Liver (tissue), 9 donors: ENCODE measurements around the gene RASGRP2. TPM values are rescaled to one million over a fixed set of nuclear protein-coding genes. Genes with fewer than 3 reads are reported as not detected.

ENCODE experiments used
- DNase-seq: peaks from one replicate; pipeline ENCODE4 v3.0.0-alpha.2; 2017; ENCODE audit warnings: low spot score
- H3K27ac ChIP-seq, 2 donors: one replicate each; pipeline ENCODE4 v1.7.0; 2013; ENCODE audit warnings: inconsistent platforms in 2 of 2, low read length in 2 of 2, control low read depth in 1 of 2, low read depth in 1 of 2, mild to moderate bottlenecking in 1 of 2
- H3K27me3 ChIP-seq, 4 donors: one replicate each; pipeline versions ENCODE4 v1.6.1 to v1.7.0; 2013; ENCODE audit warnings: low read length in 3 of 4, inconsistent platforms in 1 of 4, mild to moderate bottlenecking in 1 of 4, moderate library complexity in 1 of 4; ENCODE audit not compliant: control insufficient read depth in 4 of 4, insufficient read depth in 4 of 4
- H3K36me3 ChIP-seq, 4 donors: one replicate each; pipeline versions ENCODE4 v1.6.1 to v1.7.0; 2013; ENCODE audit warnings: low read length in 3 of 4, mild to moderate bottlenecking in 3 of 4, low read depth in 1 of 4, moderate library complexity in 1 of 4; ENCODE audit not compliant: control insufficient read depth in 4 of 4, insufficient read depth in 3 of 4
- H3K4me1 ChIP-seq, 4 donors: one replicate each; pipeline versions ENCODE4 v1.6.1 to v1.7.0; 2013; ENCODE audit warnings: low read length in 3 of 4, mild to moderate bottlenecking in 3 of 4, moderate library complexity in 1 of 4; ENCODE audit not compliant: control insufficient read depth in 4 of 4, insufficient read depth in 4 of 4
- H3K4me3 ChIP-seq, 3 donors: one replicate each; pipeline versions ENCODE4 v1.6.1 to v1.7.0; 2013; ENCODE audit warnings: low read length in 3 of 3, control low read depth in 1 of 3, low read depth in 1 of 3, mild to moderate bottlenecking in 1 of 3
- H3K9ac ChIP-seq, 2 donors: one replicate each; pipeline ENCODE4 v1.7.0; 2013; ENCODE audit warnings: low read length in 2 of 2, mild to moderate bottlenecking in 2 of 2, moderate library complexity in 2 of 2, control low read depth in 1 of 2, low read depth in 1 of 2
- H3K9me3 ChIP-seq, 4 donors: one replicate each; pipeline versions ENCODE4 v1.6.1 to v1.7.0; 2013; ENCODE audit warnings: low read length in 3 of 4; ENCODE audit not compliant: control insufficient read depth in 4 of 4
- ATF3 ChIP-seq: IDR thresholded peaks from 2 replicates; pipeline ENCODE4 v1.6.1; 2016; ENCODE audit warnings: antibody characterized with exemption
- CTCF ChIP-seq: fragments of 150-350 bp; IDR thresholded peaks from 2 replicates; pipeline ENCODE4 v1.5.1; 2017; ENCODE audit warnings: improper control_type of control experiment, low read depth, low read length; ENCODE audit not compliant: missing input control
- FOXA1 ChIP-seq: IDR thresholded peaks from 2 replicates; pipeline ENCODE4 v1.6.1; 2016; ENCODE audit warnings: antibody characterized with exemption
- FOXA2 ChIP-seq: IDR thresholded peaks from 2 replicates; pipeline ENCODE4 v1.6.1; 2016; ENCODE audit warnings: antibody characterized with exemption
- HNF4G ChIP-seq: IDR thresholded peaks from 2 replicates; pipeline ENCODE4 v1.6.1; 2016; ENCODE audit warnings: antibody characterized with exemption
- JUND ChIP-seq, 2 donors: IDR thresholded peaks; 2 replicates each; pipeline ENCODE4 v1.6.1; 2016; ENCODE audit warnings: antibody characterized with exemption in 2 of 2
- MAX ChIP-seq: IDR thresholded peaks from 2 replicates; pipeline ENCODE4 v1.6.1; 2016; ENCODE audit warnings: antibody characterized with exemption
- RAD21 ChIP-seq, 2 donors: IDR thresholded peaks; 2 replicates each; pipeline ENCODE4 v1.6.1; 2016; ENCODE audit warnings: antibody characterized with exemption in 2 of 2, mild to moderate bottlenecking in 2 of 2
- SP1 ChIP-seq: IDR thresholded peaks from 2 replicates; pipeline ENCODE4 v1.6.1; 2018; ENCODE audit warnings: antibody characterized with exemption, mild to moderate bottlenecking
- TAF1 ChIP-seq: conservative IDR thresholded peaks from 2 replicates; pipeline ENCODE4 v1.6.1; 2016; ENCODE audit warnings: antibody characterized with exemption, mild to moderate bottlenecking
- ZBTB33 ChIP-seq: IDR thresholded peaks from 2 replicates; pipeline ENCODE4 v1.6.1; 2016; ENCODE audit warnings: antibody characterized with exemption
- WGBS: extraction: QIAGEN DNeasy Blood & Tissue Kit; methylation state at CpG from one replicate; pipeline ENCODE4 v1.1.7; 2013; 5-methylcytosine and 5-hydroxymethylcytosine counted together
- polyA plus RNA-seq, 2 donors: library from polyadenylated mRNA; stranded (reverse) in 1 of 2; unstranded in 1 of 2; fragments of 200-250 nt in 1 of 2; fragments of >200 nt in 1 of 2; fragmentation: Nextera tagmentation in 1 of 2; extraction: Ambion mirVana in 1 of 2; gene quantifications; one replicate each; pipeline versions ENCODE4 v1.2.1 to v1.2.3, GENCODE V29; 2013 to 2015
- total RNA-seq, 2 donors: library from RNA; depleted of rRNA; stranded (reverse); fragments of >200 nt; gene quantifications; one replicate each; pipeline ENCODE4 v1.2.3, GENCODE V29; 2014
- donor health status: healthy.
- donor health status: healthy.
- donor health status: healthy.
- donor health status: healthy.
- donor health status: healthy.

Gene RASGRP2
- total and polyA plus RNA-seq, 4 donors = 2.7 to 14.9 (median 8.7) TPM

- peaks cover 2 to 9% (median 4%) of the 10 kb centered on the region in 4 donors for H3K4me1 ChIP-seq
- no peaks in the 10 kb centered on the region for H3K9me3 ChIP-seq
- no peaks in the 10 kb centered on the region for H3K36me3 ChIP-seq
- H3K4me3 ChIP-seq = no peak overlapping the region
- DNase-seq = no peak
- H3K27me3 ChIP-seq = peaks cover 11 to 23% (median 14%) of the 10 kb centered on the region in 4 donors
- 50% methylated on average over 21 of the region's 21 CpGs for WGBS
- TF ChIP-seq SP1 = no peak
- no peak overlapping the region for H3K27ac ChIP-seq
- no peak overlapping the region for H3K9ac ChIP-seq
Measured at GRCh38 chr11:64716473-64717267, 27.3 kb downstream of the RASGRP2 start.

GRCh38 chr11:64715756-64716472, 28.0 kb downstream of the RASGRP2 start:
- H3K4me3 ChIP-seq = no peak overlapping the region

GRCh38 chr11:64715110-64715509, 28.8 kb downstream of the RASGRP2 start:
- no peak overlapping the region for H3K9ac ChIP-seq
- no peak for TF ChIP-seq MAX
- no peak for TF ChIP-seq ZBTB33
- no peak for TF ChIP-seq FOXA2
- no peak for TF ChIP-seq CTCF
- TF ChIP-seq RAD21 (IDR thresholded peaks at IDR 0.05) = no peak
- TF ChIP-seq TAF1 = no peak
- TF ChIP-seq HNF4G = no peak
- no peak overlapping the region for H3K4me3 ChIP-seq
- 42% methylated on average over 5 of the region's 5 CpGs for WGBS
- peaks cover 2 to 9% (median 5%) of the 10 kb centered on the region in 4 donors for H3K4me1 ChIP-seq
- peaks cover 16 to 23% (median 19%) of the 10 kb centered on the region in 4 donors for H3K27me3 ChIP-seq
- no peaks in the 10 kb centered on the region for H3K36me3 ChIP-seq
- no peak for DNase-seq
- H3K9me3 ChIP-seq = no peaks in the 10 kb centered on the region
- H3K27ac ChIP-seq = no peak overlapping the region

More at GRCh38 chr11:64715756-64716472, 28.0 kb downstream of the RASGRP2 start:
- no peaks in the 10 kb centered on the region for H3K9me3 ChIP-seq
- DNase-seq = no peak
- peaks cover 2 to 9% (median 5%) of the 10 kb centered on the region in 4 donors for H3K4me1 ChIP-seq
- H3K9ac ChIP-seq = no peak overlapping the region
- 52% methylated on average over 13 of the region's 13 CpGs for WGBS
- H3K36me3 ChIP-seq = no peaks in the 10 kb centered on the region
- H3K27ac ChIP-seq = no peak overlapping the region
- H3K27me3 ChIP-seq = peaks cover 14 to 23% (median 16%) of the 10 kb centered on the region in 4 donors
- TF ChIP-seq ATF3 (no peak), FOXA1 (no peak), JUND (IDR thresholded peaks at IDR 0.05) (no peak), RAD21 (IDR thresholded peaks at IDR 0.05) (no peak)
